Endodermal cell (in vitro differentiated cells): Measurements from ENCODE around the gene SUCLG2. TPM values are rescaled to one million over a fixed set of nuclear protein-coding genes. Genes with fewer than 3 reads are reported as not detected.

ENCODE experiments used
- DNase-seq: peaks from one replicate; pipeline ENCODE4 v3.0.0-alpha.2; 2017
- H3K27ac ChIP-seq: 2 replicates; pipeline ENCODE4 v1.5.1; 2013; ENCODE audit warnings: mild to moderate bottlenecking, low read depth, low read length, moderate library complexity
- H3K27me3 ChIP-seq: 2 replicates; pipeline ENCODE4 v1.6.1; 2013; ENCODE audit warnings: mild to moderate bottlenecking, low read length, moderate library complexity; ENCODE audit not compliant: insufficient read depth, control insufficient read depth, poor library complexity, severe bottlenecking
- H3K36me3 ChIP-seq: 2 replicates; pipeline ENCODE4 v1.7.0; 2013; ENCODE audit warnings: mild to moderate bottlenecking, low read length, moderate library complexity; ENCODE audit not compliant: control insufficient read depth, insufficient read depth
- H3K4me1 ChIP-seq: one replicate; pipeline ENCODE4 v1.7.0; 2013; ENCODE audit warnings: low read length; ENCODE audit not compliant: control insufficient read depth, insufficient read depth
- H3K4me3 ChIP-seq: 2 replicates; pipeline ENCODE4 v1.5.1; 2013; ENCODE audit warnings: mild to moderate bottlenecking, low read length, moderate library complexity
- H3K9ac ChIP-seq: 2 replicates; pipeline ENCODE4 v1.6.1; 2013; ENCODE audit warnings: mild to moderate bottlenecking, low read length, moderate library complexity; ENCODE audit not compliant: poor library complexity, severe bottlenecking; ENCODE audit errors: extremely low read depth
- H3K9me3 ChIP-seq: 2 replicates; pipeline ENCODE4 v1.6.1; 2013; ENCODE audit warnings: mild to moderate bottlenecking, low read length, moderate library complexity; ENCODE audit not compliant: control insufficient read depth
- H3K27ac Mint-ChIP-seq: 2 replicates; pipeline ENCODE4 v1.8.0; 2020; ENCODE audit warnings: mixed read lengths
- H3K27me3 Mint-ChIP-seq: 2 replicates; pipeline ENCODE4 v1.8.0; 2021; ENCODE audit warnings: mild to moderate bottlenecking, mixed read lengths; ENCODE audit not compliant: insufficient read depth
- H3K36me3 Mint-ChIP-seq: 2 replicates; pipeline ENCODE4 v1.8.0; 2020; ENCODE audit warnings: low read depth, mixed read lengths
- H3K4me1 Mint-ChIP-seq: 2 replicates; pipeline ENCODE4 v1.8.0; 2020; ENCODE audit warnings: mixed read lengths
- H3K4me3 Mint-ChIP-seq: 2 replicates; pipeline ENCODE4 v1.8.0; 2020; ENCODE audit warnings: mild to moderate bottlenecking, moderate library complexity, mixed read lengths
- H3K9me3 Mint-ChIP-seq: 2 replicates; pipeline ENCODE4 v1.8.0; 2020; ENCODE audit warnings: mild to moderate bottlenecking, mixed read lengths
- WGBS, 2 experiments: methylation state at CpG; one replicate each; pipeline versions ENCODE4 v1.1.5 to v1.1.7; 2013; ENCODE audit warnings: missing lambda C conversion rate in 2 of 2, mixed read lengths in 1 of 2; ENCODE audit not compliant: insufficient coverage in 1 of 2, insufficient read length in 1 of 2; 5-methylcytosine and 5-hydroxymethylcytosine counted together
- total RNA-seq, 2 donors: library from RNA; stranded (reverse); fragmentation: NEBNext Ultra II Directional in 1 of 2; extraction: Animal tissue kit (Norgen Biotek cat#: 25700) in 1 of 2; gene quantifications; 2 replicates in 1 of 2; 3 replicates in 1 of 2; pipeline ENCODE4 v1.2.1, GENCODE V29; 2021
- TF ChIP-seq, protein P1 (sequence below): fragments of 200-600 bp; sonication (generic); conservative IDR thresholded peaks from 2 replicates; pipeline ENCODE4 v1.5.0; 2021; ENCODE audit warnings: antibody characterized with exemption, mild to moderate bottlenecking

SUCLG2 gene
- total RNA-seq, 2 donors from 2014 or later = 42.4 to 57.3 TPM

DNA sequence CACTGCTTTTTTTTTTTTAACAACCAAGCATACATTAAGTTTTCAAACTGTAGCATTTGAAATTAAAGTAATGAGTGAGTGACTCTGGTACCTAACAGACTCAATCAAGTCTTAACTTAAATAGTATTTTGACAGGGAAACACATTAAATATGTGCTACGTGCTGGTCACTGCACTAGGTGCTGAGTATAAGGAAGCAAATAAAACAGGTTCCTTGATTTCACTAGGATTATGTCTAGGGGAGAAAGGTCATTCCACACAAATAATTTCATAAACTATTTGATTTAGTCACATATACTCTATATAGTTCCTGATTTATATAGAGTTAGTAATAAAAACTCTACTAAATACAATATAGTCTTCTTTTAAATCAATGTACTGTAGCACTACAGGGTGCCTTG, 89.4 kb downstream of the SUCLG2 start:
- H3K4me3 ChIP-seq = no peak overlapping the region
- H3K36me3 Mint-ChIP-seq = peaks cover 11% of the 10 kb centered on the region
- TF ChIP-seq, protein P1, sequence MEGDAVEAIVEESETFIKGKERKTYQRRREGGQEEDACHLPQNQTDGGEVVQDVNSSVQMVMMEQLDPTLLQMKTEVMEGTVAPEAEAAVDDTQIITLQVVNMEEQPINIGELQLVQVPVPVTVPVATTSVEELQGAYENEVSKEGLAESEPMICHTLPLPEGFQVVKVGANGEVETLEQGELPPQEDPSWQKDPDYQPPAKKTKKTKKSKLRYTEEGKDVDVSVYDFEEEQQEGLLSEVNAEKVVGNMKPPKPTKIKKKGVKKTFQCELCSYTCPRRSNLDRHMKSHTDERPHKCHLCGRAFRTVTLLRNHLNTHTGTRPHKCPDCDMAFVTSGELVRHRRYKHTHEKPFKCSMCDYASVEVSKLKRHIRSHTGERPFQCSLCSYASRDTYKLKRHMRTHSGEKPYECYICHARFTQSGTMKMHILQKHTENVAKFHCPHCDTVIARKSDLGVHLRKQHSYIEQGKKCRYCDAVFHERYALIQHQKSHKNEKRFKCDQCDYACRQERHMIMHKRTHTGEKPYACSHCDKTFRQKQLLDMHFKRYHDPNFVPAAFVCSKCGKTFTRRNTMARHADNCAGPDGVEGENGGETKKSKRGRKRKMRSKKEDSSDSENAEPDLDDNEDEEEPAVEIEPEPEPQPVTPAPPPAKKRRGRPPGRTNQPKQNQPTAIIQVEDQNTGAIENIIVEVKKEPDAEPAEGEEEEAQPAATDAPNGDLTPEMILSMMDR = no peak
- H3K27ac ChIP-seq = no peak overlapping the region
- no peak overlapping the region for H3K9ac ChIP-seq
- peaks cover under 1% of the 10 kb centered on the region for H3K9me3 ChIP-seq
- H3K27me3 Mint-ChIP-seq = no peaks in the 10 kb centered on the region
- H3K4me1 ChIP-seq = no peaks in the 10 kb centered on the region
- H3K27ac Mint-ChIP-seq = no peak overlapping the region
- 100% methylated on average over 1 of the region's 1 CpG; no CpG with 5 or more reads in 1 of the 2 experiments for WGBS, 2 experiments
- H3K9me3 Mint-ChIP-seq = no peaks in the 10 kb centered on the region
- no peaks in the 10 kb centered on the region for H3K36me3 ChIP-seq
- no peak for DNase-seq
- H3K27me3 ChIP-seq = no peaks in the 10 kb centered on the region
- H3K4me3 Mint-ChIP-seq = no peak overlapping the region
- no peaks in the 10 kb centered on the region for H3K4me1 Mint-ChIP-seq

DNA sequence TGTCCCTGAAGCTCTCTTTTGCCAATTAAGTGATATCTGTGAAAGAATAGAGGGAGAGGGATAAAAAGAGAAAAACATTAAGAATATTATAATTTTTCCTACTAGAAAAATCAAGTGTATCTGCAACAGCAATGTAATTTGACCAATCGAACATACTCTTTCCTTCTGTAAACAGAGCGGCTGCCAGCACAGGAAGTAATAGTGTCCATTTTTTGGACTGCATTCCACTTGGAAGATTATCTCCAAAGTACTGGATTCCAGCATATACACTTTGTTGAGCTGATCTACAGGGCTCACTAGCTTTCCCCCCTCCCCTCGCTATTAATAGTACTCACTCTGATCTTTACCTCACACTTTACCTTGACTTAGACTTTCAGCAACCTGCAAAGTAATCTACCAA, 90.4 kb downstream of the SUCLG2 start:
- no peaks in the 10 kb centered on the region for H3K36me3 ChIP-seq
- no peaks in the 10 kb centered on the region for H3K9me3 Mint-ChIP-seq
- H3K36me3 Mint-ChIP-seq = peaks cover 2% of the 10 kb centered on the region
- no peaks in the 10 kb centered on the region for H3K9me3 ChIP-seq
- no peaks in the 10 kb centered on the region for H3K4me1 Mint-ChIP-seq
- H3K27ac Mint-ChIP-seq = no peak overlapping the region
- H3K27me3 Mint-ChIP-seq = no peaks in the 10 kb centered on the region
- no peak overlapping the region for H3K4me3 Mint-ChIP-seq
- no peak overlapping the region for H3K4me3 ChIP-seq
- TF ChIP-seq, protein P1 = no peak
- no peaks in the 10 kb centered on the region for H3K4me1 ChIP-seq
- no peak for DNase-seq
- H3K27ac ChIP-seq = no peak overlapping the region
- no peaks in the 10 kb centered on the region for H3K27me3 ChIP-seq
- H3K9ac ChIP-seq = no peak overlapping the region
- WGBS, 2 experiments = 93 to 100% methylated on average over 2 to 3 of the region's 3 CpGs

DNA sequence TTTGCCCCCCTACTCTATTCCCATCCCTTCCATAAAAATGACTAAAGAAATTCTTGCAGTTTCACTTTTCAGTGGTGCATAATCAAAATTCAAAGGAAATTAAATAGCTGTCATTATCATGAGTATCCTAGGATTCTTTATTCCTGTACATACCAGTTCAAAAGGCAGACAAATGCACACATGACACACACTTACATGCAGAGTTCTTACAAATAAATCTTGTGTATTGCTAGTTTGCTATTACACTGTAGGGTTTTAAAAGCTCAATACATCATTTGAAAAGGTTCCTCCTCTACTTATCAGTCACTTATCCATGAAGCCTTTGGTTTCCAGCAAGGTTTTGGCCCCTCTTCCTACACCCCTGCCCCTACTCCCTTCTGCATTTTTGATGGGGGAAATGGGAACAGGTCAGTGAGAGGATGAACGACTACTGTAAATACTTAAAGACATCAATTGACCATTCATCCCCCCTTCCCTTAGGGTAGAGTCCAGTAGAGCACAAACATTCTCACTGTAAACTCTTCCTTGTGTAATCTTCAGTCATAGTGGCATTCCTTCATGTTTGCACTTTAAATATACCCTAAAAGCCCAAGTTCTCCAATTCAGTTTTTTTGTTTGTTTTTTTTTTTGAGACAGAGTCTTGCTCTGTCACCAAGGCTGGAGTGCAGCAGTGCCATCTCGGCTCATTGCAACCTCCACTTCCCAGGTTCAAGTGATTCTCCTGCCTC, 92.6 kb downstream of the SUCLG2 start:
- H3K27me3 Mint-ChIP-seq = no peaks in the 10 kb centered on the region
- WGBS, 2 experiments = 88 to 97% methylated on average over 1 to 2 of the region's 2 CpGs
- H3K27ac Mint-ChIP-seq = no peak overlapping the region
- H3K4me1 Mint-ChIP-seq = no peaks in the 10 kb centered on the region
- no peaks in the 10 kb centered on the region for H3K9me3 Mint-ChIP-seq
- peaks cover 4% of the 10 kb centered on the region for H3K36me3 Mint-ChIP-seq
- no peak overlapping the region for H3K9ac ChIP-seq
- H3K4me3 Mint-ChIP-seq = no peak overlapping the region
- no peak for DNase-seq
- H3K9me3 ChIP-seq = no peaks in the 10 kb centered on the region
- H3K36me3 ChIP-seq = no peaks in the 10 kb centered on the region
- no peaks in the 10 kb centered on the region for H3K4me1 ChIP-seq
- H3K27ac ChIP-seq = no peak overlapping the region
- TF ChIP-seq, protein P1 = no peak
- H3K4me3 ChIP-seq = no peak overlapping the region
- no peaks in the 10 kb centered on the region for H3K27me3 ChIP-seq
